NCI-H69 (cell line): ENCODE measurements around the gene EXOSC2.

Experiments used
- DNase-seq: peaks from one replicate; lab custom pipeline; 2025; lab: John Stamatoyannopoulos, UW

EXOSC2 gene

DNA sequence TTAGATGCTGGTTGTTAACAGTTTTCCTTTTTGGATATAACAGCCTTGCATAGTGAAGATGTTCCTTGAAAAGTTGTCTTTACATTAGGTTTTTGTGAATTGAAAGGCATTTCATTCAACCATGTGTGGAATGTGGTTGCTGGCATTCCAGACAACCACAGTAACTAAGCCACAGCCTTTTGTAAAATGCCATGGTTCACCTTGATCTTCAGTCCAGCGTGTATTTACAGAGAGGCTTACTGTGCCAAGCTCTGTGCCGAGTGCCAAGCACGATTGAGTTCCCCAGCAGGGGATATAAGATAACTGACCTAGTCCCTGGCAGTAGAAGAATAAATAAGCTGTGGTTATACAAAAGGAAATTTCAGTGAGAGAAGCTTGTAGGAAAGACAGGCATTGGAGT, 4.9 kb downstream of the EXOSC2 start:
- no peak for DNase-seq

DNA sequence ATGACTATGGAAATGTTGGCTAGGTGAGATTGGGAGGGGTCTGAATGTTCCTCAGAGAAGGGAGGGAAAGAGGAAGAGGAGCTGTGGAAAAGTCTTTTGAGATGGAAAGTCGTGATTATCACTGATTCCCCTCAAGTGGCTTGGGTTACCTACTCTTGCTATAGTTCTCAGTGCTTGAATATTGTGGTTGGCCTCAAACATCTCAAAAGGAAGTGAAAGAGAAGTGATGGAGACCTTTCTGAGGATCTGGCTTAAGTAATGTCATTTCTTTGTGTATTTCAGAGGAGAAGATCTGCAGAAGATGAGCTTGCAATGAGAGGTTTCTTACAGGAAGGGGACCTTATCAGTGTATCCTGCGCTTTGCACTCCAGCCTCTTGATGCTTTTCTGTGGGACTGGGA, 5.5 kb downstream of the EXOSC2 start:
- no peak for DNase-seq

- peak; percentile 84 for DNase-seq
Observed at GRCh38 chr9:130701059-130702022, 7.8 kb downstream of the EXOSC2 start.

GRCh38 chr9:130703501-130703900, 9.9 kb downstream of the EXOSC2 start:
- DNase-seq = no peak

GRCh38 chr9:130707225-130707976, 13.8 kb downstream of the EXOSC2 start:
- DNase-seq = peak; percentile 83

GRCh38 chr9:130710822-130711352, 17.3 kb downstream of the EXOSC2 start:
- no peak for DNase-seq

DNA sequence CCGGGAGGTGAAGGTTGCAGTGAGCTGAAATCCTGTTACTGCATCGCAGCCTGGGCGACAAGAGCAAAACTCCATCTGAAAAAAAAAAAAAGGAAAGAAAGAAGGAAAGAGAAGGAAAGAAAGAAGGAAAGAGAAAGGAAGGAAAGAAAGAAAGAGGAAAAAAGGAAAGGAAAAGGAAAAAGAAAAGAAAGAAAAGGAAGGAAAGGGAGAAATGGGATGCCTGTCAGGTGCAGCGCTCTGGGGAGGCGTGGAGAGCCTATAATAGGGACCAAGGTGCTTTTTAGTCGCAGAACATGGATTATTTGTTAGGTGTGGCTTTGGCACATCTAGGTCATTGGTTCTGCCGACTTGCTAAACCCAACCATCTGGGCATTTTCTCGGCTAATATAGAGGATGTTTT, 17.9 kb downstream of the EXOSC2 start:
- DNase-seq = peak; percentile 41

GRCh38 chr9:130712564-130713285, 19.1 kb downstream of the EXOSC2 start:
- peak; percentile 99 for DNase-seq

DNA sequence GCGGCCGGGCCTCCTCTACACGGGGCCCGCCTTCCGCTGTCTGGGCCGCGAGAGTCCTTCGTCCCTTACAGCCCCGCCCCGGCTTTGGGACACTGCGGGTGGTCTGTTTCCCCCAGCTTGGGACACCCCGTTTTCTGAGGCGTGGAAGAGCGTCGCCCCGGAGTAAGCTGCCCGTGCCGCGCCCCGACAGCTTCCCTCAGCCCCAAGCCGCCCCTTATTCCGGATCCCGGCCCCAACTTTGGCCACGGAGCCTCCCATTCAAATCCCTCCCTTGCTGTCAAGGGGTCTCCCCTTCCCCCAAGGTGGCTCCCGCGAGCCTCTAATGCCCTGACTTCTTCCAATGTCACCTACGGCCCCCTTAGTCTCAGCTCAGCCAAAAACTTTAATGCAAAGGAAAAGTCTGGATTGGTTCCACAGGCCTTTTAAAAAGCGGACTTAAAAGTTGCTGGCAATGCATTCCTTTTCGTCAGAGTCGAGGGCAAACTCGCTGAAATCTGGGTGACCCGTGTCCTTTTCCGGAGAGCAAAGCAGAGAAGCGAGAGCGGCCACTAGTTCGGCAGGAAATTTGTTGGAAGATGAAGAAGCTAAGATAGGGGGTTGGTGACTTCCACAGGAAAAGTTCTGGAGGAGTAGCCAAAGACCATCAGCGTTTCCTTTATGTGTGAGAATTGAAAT, 19.8 kb downstream of the EXOSC2 start:
- DNase-seq = peak; percentile 66

DNA sequence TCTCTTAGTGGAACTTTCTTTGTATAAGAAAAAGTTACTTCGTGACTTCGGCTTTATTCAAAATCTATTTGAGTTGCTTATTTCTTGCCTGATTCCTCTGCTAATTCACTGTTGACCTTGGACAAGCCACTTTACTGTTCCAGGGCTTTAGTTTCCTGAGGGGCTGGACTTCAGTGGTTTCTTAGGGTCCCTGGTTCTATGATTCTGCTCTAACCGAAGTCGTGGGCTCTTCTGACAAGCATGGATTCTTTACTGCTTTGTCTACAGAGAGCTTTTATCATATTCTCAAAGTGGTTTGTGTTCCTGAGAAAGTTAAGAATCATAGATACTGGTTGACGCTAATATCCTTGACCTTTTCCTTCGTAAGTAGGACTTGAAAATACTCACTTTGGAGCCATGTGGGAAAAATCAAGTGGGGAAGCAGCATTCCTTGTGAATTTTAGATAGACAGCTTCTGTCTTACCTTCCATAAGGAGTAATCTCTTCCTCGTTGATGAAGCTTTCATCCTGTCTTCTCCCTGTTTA, 21.1 kb downstream of the EXOSC2 start:
- peak; percentile 58 for DNase-seq

GRCh38 chr9:130715270-130715669, 21.7 kb downstream of the EXOSC2 start:
- DNase-seq = no peak

DNA sequence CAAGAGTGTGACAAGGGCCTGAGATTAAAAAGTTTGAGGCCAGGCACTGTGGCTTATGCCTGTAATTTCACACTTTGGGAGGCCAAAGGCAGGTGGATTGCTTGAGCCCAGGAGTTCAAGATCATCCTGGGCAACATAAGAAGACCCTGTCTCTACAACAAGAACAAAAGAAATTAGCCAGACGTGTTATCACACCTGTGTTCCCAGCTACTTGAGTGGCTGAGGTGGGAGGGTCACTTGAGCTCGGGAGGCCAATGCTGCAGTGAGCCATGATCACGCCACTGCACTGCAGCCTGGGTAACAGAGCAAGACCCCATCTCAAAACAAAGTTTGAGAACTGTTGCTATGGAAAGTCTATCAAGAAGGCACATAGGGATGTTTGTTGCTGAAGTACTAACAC, 25.0 kb downstream of the EXOSC2 start:
- DNase-seq = no peak

DNA sequence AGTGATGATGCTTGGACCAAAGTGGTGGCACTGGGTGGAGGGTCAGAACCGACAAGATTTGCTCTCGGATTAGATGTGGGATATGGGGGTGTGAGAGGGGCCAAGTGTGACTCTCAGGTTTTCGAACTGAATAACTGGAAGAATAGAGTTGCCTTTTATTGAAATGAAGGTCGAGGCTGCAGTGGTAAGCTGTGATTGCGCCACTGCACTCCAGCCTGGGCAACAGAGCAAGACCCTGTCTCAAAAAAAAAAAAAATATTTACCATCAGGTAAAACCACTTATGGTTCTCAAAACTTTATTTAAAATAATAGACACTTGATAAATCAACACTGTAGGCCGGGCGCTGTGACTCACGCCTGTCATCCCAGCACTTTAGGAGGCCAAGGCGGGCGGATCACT, 27.2 kb downstream of the EXOSC2 start:
- DNase-seq = no peak

DNA sequence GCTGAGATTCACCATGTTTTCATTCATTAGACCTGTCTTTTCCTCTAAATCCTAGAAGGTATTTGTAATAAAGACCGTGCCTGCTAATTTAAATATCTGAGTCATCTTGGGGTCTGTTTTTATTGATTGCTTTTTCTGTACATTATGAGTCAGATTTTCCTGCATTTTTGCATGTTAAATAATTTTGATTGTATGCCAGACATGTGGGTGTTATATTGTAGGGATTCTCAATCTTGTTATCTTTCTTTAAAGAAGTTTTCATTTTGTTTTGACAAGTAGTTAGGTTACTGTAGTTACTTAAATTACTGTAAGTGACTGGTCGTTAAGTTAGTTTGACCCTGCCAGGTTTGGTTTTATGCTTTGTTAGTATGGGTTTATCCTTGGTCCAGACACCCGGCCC, 35.1 kb downstream of the EXOSC2 start:
- DNase-seq = no peak

DNA sequence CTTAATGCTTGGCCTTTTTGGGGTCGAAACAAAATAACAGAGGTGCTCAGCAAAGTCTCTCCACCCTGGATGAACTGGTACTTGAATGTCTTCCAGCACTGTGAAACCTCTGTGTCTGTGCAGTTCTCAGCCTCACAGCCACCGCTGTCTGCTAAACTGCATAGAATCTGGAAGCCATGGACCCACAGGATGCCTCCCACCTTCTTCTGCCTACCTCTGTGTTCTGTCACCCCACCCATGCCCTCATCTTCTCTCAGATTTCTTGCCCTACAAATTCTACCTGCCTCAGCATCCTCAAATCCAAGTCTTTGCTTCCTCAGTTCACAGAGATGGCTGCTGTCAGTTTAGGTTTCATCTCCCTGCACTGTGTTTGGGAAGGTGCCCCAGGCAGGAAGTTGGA, 35.6 kb downstream of the EXOSC2 start:
- peak; percentile 19 for DNase-seq

DNA sequence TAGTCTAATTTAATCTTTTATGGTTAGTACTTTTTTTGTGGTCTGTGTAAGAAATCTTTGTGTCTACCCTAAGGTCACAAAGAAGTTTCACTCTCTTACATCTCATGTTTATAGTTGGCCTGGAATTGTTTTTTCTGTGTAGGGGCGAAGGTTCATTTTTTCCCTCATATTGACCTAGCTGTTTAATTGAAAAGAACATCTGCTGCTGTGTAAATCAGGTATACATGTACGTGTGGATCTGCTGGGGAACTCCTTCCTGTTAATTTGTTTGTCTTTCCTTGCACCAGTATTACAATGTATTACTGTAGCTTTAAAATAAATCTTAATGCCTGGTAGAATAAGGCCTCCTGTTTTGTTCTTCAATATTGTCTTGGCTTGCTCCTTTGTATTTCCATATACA, 37.8 kb downstream of the EXOSC2 start:
- DNase-seq = peak; percentile 94

GRCh38 chr9:130732136-130732535, 38.6 kb downstream of the EXOSC2 start:
- DNase-seq = peak; percentile 98

DNA sequence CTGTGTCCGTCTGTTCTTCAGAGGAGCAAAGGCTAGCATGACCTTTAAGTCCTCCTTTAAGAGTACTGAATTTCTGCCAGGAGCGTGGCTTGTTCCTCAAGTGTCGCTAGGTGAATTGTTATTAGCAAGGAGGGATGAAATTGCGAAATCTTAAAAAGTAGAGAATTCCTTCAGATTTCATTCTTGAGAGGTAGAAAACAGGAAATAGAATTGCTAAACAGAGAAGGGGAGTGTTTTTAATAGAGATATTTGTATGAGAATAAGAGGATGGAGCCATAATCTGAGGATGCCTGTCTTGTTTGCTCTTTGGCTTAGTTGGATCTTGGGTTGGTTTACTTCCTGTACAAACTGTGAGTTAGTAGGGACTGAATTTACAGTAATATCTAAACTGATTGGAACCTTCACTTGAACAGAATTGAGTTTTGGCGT, 39.2 kb downstream of the EXOSC2 start:
- peak; percentile 73 for DNase-seq

- DNase-seq = no peak
Observed at GRCh38 chr9:130735566-130735965, 42.0 kb downstream of the EXOSC2 start.

GRCh38 chr9:130736834-130737233, 43.3 kb downstream of the EXOSC2 start:
- no peak for DNase-seq

DNA sequence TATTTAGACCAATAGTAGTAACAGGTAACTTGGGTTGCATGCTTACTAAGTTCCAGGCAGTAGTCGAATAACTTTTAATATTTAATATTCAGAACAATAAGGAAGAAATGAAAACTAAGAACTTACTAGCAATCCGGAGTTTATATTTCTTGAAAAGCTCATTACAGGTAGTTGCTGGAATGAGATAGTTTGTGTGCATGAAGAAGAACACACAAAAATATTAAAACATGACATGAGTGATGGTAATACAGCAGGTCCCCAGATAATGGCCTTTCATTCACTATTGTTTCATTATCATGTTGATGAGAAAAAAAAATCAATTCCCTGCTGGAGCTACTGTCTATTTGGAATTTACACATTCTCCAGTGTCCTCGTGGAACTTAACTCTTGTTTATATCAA, 44.7 kb downstream of the EXOSC2 start:
- no peak for DNase-seq
